Measurements from ENCODE around the gene LYZL4. TPM values are rescaled to one million over a fixed set of nuclear protein-coding genes. Genes with fewer than 3 reads are reported as not detected.
A peak's percentile ranks its signal among the peaks of the same experiment; 100 is the strongest.

Gene LYZL4
- total RNA-seq, 2 experiments from 2014 or later, result not detected

- H3K4me3 ChIP-seq (ENCODE audit: low read length), result no peak overlapping the region
- Mint-ChIP-seq H3K27me3 (no peaks in the 10 kb centered on the region), H3K27ac (no peak overlapping the region), H3K4me1 (ENCODE audit: low read depth) (no peaks in the 10 kb centered on the region), H3K4me3 (no peak overlapping the region), H3K36me3 (ENCODE audit: low read depth) (no peaks in the 10 kb centered on the region), H3K9me3 (no peaks in the 10 kb centered on the region)
- no peaks in the 10 kb centered on the region for H3K27me3 ChIP-seq (ENCODE audit: control insufficient read depth in 1 of 2, insufficient read depth in 2 of 2, low read length in 2 of 2)
- H3K36me3 ChIP-seq (ENCODE audit: insufficient read depth, low read length), result no peaks in the 10 kb centered on the region
- H3K27ac ChIP-seq (ENCODE audit: low read depth in 1 of 2, low read length in 2 of 2), result no peak overlapping the region
- ATAC-seq (ENCODE audit: poor library complexity) (no peak), DNase-seq (no peak)
- no peaks in the 10 kb centered on the region for H3K4me1 ChIP-seq (ENCODE audit: insufficient read depth, low read length)
- H3K9me3 ChIP-seq (ENCODE audit: control insufficient read depth in 1 of 2, insufficient read depth in 1 of 2, low read length in 2 of 2), result no peaks in the 10 kb centered on the region
- TF ChIP-seq CTCF (IDR thresholded peaks at IDR 0.05), result no peak
- ChIA-PET CTCF (no interaction called here), POLR2A (no interaction called here)
- intact Hi-C loops (cut with DNase I, micrococcal nuclease), result no loop called here
Observed at GRCh38 chr3:42377681-42378080, 32.7 kb downstream of the LYZL4 start.

GRCh38 chr3:42376344-42376798 is 34.0 kb downstream of the LYZL4 start:
- H3K4me1 ChIP-seq (ENCODE audit: insufficient read depth, low read length), result no peaks in the 10 kb centered on the region
- Mint-ChIP-seq H3K4me3 (no peak overlapping the region), H3K27me3 (no peaks in the 10 kb centered on the region), H3K9me3 (no peaks in the 10 kb centered on the region), H3K36me3 (ENCODE audit: low read depth) (no peaks in the 10 kb centered on the region), H3K4me1 (ENCODE audit: low read depth) (no peaks in the 10 kb centered on the region), H3K27ac (no peak overlapping the region)
- H3K27ac ChIP-seq (ENCODE audit: low read depth in 1 of 2, low read length in 2 of 2), result no peak overlapping the region
- ChIA-PET CTCF (no interaction called here), POLR2A (no interaction called here)
- DNase-seq (peak in 3 of 14 experiments; percentile 8 to 17 (median 13)), ATAC-seq (ENCODE audit: poor library complexity) (no peak)
- TF ChIP-seq CTCF (IDR thresholded peaks at IDR 0.05), result no peak
- H3K36me3 ChIP-seq (ENCODE audit: insufficient read depth, low read length), result no peaks in the 10 kb centered on the region
- no peaks in the 10 kb centered on the region for H3K27me3 ChIP-seq (ENCODE audit: control insufficient read depth in 1 of 2, insufficient read depth in 2 of 2, low read length in 2 of 2)
- no peak overlapping the region for H3K4me3 ChIP-seq (ENCODE audit: low read length)
- intact Hi-C loops (cut with DNase I, micrococcal nuclease), result no loop called here
- no peaks in the 10 kb centered on the region for H3K9me3 ChIP-seq (ENCODE audit: control insufficient read depth in 1 of 2, insufficient read depth in 1 of 2, low read length in 2 of 2)

GRCh38 chr3:42375121-42375800 is 35.1 kb downstream of the LYZL4 start:
- H3K36me3 Mint-ChIP-seq (ENCODE audit: low read depth), result no peaks in the 10 kb centered on the region
- no peak for ATAC-seq (ENCODE audit: poor library complexity)
- H3K4me3 Mint-ChIP-seq, result no peak overlapping the region
- no peak overlapping the region for H3K4me3 ChIP-seq (ENCODE audit: low read length)
- no peak for TF ChIP-seq CTCF (IDR thresholded peaks at IDR 0.05)
- H3K4me1 Mint-ChIP-seq (ENCODE audit: low read depth), result no peaks in the 10 kb centered on the region
- no peak overlapping the region for H3K27ac ChIP-seq (ENCODE audit: low read depth in 1 of 2, low read length in 2 of 2)
- H3K4me1 ChIP-seq (ENCODE audit: insufficient read depth, low read length), result no peaks in the 10 kb centered on the region
- H3K27me3 Mint-ChIP-seq, result no peaks in the 10 kb centered on the region
- ChIA-PET POLR2A (no interaction called here), CTCF (interaction anchor here (0.5 kb wide), 1 partner anchor 27 kb away, joined by 3 read pairs; no protein-coding TSS in a partner anchor)
- DNase-seq, result no peak
- H3K27ac Mint-ChIP-seq, result no peak overlapping the region
- H3K27me3 ChIP-seq (ENCODE audit: control insufficient read depth in 1 of 2, insufficient read depth in 2 of 2, low read length in 2 of 2), result no peaks in the 10 kb centered on the region
- no peaks in the 10 kb centered on the region for H3K9me3 ChIP-seq (ENCODE audit: control insufficient read depth in 1 of 2, insufficient read depth in 1 of 2, low read length in 2 of 2)
- intact Hi-C loops (cut with DNase I, micrococcal nuclease), result no loop called here
- H3K36me3 ChIP-seq (ENCODE audit: insufficient read depth, low read length), result no peaks in the 10 kb centered on the region
- H3K9me3 Mint-ChIP-seq, result no peaks in the 10 kb centered on the region

All from CD4-positive, alpha-beta T cell (primary cell).